ENCODE measurements around the gene COL7A1. TPM values are rescaled to one million over a fixed set of nuclear protein-coding genes. Genes with fewer than 3 reads are reported as not detected.

COL7A1 gene
- total RNA-seq, 1 experiment from 2014 or later: 8.1 TPM

DNA sequence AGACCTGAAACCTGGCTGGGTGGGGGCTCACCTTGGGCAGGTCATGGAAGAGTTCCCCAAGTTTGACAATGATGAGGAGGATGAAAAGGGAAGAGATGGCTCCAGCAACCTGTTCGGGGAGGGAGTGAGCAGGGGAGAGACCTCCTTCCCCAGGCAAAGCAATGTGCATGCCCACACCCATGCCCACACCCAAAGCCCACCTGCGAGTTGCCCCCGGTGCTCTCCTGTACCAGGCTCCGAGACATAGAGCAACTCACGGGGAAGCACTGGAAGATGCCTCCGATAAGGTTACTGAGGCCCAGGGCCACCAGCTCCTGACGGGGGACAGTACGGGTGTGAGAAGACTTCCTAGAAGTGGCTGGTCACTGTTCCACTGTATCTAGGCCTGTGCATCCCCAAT lies 35.3 kb upstream of the COL7A1 start:
- DNase-seq (ENCODE audit: low spot score) (no peak), ATAC-seq (no peak)
- ChIA-PET CTCF (no interaction called here), POLR2A (no interaction called here)
- Mint-ChIP-seq H3K27me3 (ENCODE audit: low read depth) (no peaks in the 10 kb centered on the region), H3K9me3 (no peaks in the 10 kb centered on the region), H3K36me3 (peaks cover 48% of the 10 kb centered on the region), H3K4me3 (no peak overlapping the region), H3K4me1 (peaks cover 8% of the 10 kb centered on the region), H3K27ac (no peak overlapping the region)
- TF ChIP-seq, protein P1, sequence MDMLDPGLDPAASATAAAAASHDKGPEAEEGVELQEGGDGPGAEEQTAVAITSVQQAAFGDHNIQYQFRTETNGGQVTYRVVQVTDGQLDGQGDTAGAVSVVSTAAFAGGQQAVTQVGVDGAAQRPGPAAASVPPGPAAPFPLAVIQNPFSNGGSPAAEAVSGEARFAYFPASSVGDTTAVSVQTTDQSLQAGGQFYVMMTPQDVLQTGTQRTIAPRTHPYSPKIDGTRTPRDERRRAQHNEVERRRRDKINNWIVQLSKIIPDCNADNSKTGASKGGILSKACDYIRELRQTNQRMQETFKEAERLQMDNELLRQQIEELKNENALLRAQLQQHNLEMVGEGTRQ (CRISPR knock-in tag; IDR thresholded peaks at IDR 0.05): no peak
- TF ChIP-seq, protein P2, sequence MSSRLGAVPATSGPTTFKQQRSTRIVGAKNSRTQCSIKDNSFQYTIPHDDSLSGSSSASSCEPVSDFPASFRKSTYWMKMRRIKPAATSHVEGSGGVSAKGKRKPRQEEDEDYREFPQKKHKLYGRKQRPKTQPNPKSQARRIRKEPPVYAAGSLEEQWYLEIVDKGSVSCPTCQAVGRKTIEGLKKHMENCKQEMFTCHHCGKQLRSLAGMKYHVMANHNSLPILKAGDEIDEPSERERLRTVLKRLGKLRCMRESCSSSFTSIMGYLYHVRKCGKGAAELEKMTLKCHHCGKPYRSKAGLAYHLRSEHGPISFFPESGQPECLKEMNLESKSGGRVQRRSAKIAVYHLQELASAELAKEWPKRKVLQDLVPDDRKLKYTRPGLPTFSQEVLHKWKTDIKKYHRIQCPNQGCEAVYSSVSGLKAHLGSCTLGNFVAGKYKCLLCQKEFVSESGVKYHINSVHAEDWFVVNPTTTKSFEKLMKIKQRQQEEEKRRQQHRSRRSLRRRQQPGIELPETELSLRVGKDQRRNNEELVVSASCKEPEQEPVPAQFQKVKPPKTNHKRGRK (CRISPR knock-in tag; IDR thresholded peaks at IDR 0.05; ENCODE audit: borderline replicate concordance): no peak
- TF ChIP-seq FOXP1 (CRISPR knock-in tag; IDR thresholded peaks at IDR 0.05; ENCODE audit: borderline replicate concordance): no peak
- TF ChIP-seq NFATC4 (CRISPR knock-in tag; IDR thresholded peaks at IDR 0.05): no peak
- TF ChIP-seq, protein P3, sequence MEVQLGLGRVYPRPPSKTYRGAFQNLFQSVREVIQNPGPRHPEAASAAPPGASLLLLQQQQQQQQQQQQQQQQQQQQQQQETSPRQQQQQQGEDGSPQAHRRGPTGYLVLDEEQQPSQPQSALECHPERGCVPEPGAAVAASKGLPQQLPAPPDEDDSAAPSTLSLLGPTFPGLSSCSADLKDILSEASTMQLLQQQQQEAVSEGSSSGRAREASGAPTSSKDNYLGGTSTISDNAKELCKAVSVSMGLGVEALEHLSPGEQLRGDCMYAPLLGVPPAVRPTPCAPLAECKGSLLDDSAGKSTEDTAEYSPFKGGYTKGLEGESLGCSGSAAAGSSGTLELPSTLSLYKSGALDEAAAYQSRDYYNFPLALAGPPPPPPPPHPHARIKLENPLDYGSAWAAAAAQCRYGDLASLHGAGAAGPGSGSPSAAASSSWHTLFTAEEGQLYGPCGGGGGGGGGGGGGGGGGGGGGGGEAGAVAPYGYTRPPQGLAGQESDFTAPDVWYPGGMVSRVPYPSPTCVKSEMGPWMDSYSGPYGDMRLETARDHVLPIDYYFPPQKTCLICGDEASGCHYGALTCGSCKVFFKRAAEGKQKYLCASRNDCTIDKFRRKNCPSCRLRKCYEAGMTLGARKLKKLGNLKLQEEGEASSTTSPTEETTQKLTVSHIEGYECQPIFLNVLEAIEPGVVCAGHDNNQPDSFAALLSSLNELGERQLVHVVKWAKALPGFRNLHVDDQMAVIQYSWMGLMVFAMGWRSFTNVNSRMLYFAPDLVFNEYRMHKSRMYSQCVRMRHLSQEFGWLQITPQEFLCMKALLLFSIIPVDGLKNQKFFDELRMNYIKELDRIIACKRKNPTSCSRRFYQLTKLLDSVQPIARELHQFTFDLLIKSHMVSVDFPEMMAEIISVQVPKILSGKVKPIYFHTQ (CRISPR knock-in tag; IDR thresholded peaks at IDR 0.05): no peak
- TF ChIP-seq, protein P4, sequence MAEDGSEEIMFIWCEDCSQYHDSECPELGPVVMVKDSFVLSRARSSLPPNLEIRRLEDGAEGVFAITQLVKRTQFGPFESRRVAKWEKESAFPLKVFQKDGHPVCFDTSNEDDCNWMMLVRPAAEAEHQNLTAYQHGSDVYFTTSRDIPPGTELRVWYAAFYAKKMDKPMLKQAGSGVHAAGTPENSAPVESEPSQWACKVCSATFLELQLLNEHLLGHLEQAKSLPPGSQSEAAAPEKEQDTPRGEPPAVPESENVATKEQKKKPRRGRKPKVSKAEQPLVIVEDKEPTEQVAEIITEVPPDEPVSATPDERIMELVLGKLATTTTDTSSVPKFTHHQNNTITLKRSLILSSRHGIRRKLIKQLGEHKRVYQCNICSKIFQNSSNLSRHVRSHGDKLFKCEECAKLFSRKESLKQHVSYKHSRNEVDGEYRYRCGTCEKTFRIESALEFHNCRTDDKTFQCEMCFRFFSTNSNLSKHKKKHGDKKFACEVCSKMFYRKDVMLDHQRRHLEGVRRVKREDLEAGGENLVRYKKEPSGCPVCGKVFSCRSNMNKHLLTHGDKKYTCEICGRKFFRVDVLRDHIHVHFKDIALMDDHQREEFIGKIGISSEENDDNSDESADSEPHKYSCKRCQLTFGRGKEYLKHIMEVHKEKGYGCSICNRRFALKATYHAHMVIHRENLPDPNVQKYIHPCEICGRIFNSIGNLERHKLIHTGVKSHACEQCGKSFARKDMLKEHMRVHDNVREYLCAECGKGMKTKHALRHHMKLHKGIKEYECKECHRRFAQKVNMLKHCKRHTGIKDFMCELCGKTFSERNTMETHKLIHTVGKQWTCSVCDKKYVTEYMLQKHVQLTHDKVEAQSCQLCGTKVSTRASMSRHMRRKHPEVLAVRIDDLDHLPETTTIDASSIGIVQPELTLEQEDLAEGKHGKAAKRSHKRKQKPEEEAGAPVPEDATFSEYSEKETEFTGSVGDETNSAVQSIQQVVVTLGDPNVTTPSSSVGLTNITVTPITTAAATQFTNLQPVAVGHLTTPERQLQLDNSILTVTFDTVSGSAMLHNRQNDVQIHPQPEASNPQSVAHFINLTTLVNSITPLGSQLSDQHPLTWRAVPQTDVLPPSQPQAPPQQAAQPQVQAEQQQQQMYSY (CRISPR knock-in tag; IDR thresholded peaks at IDR 0.05): no peak
- no peak for TF ChIP-seq SMAD4 (CRISPR knock-in tag; IDR thresholded peaks at IDR 0.05)
- TF ChIP-seq, protein P5, sequence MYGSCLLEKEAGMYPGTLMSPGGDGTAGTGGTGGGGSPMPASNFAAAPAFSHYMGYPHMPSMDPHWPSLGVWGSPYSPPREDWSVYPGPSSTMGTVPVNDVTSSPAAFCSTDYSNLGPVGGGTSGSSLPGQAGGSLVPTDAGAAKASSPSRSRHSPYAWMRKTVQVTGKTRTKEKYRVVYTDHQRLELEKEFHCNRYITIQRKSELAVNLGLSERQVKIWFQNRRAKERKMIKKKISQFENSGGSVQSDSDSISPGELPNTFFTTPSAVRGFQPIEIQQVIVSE (CRISPR knock-in tag; IDR thresholded peaks at IDR 0.05; ENCODE audit: borderline replicate concordance): no peak
- TF ChIP-seq, protein P6, sequence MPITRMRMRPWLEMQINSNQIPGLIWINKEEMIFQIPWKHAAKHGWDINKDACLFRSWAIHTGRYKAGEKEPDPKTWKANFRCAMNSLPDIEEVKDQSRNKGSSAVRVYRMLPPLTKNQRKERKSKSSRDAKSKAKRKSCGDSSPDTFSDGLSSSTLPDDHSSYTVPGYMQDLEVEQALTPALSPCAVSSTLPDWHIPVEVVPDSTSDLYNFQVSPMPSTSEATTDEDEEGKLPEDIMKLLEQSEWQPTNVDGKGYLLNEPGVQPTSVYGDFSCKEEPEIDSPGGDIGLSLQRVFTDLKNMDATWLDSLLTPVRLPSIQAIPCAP (CRISPR knock-in tag; IDR thresholded peaks at IDR 0.05): no peak

DNA sequence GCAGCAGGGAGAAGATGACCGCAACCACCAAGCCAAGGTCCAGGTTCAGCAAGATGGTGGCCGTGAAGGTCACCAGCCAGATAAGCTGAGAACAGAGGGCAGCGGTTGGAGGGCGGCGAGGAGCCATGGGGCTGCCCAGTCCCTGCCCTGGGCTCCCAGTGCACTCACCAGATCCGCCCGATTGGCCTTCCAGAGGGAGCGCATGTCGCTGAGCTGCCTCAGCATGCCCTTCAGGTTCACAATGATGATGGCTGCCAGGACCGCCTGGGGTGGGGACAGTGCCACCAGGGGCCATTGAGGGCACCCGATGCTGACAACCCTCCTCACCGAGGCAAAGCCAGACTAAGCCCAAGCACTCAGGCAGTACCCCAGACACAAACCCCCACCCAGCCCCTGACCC lies 34.8 kb upstream of the COL7A1 start:
- Mint-ChIP-seq H3K27ac (no peak overlapping the region), H3K27me3 (ENCODE audit: low read depth) (no peaks in the 10 kb centered on the region), H3K4me1 (peaks cover 8% of the 10 kb centered on the region), H3K36me3 (peaks cover 52% of the 10 kb centered on the region), H3K9me3 (no peaks in the 10 kb centered on the region), H3K4me3 (no peak overlapping the region)
- POLR2A ChIA-PET: no interaction called here
- no peak for ATAC-seq
- no peak for DNase-seq (ENCODE audit: low spot score)
- CTCF ChIA-PET: no interaction called here
- TF ChIP-seq ZNF263 (CRISPR knock-in tag; IDR thresholded peaks at IDR 0.05; ENCODE audit: low read depth) (no peak), NR3C1 (CRISPR knock-in tag; conservative IDR thresholded peaks at IDR 0.05; ENCODE audit: low read depth) (no peak), NFYB (CRISPR knock-in tag; conservative IDR thresholded peaks at IDR 0.05; ENCODE audit: low read depth) (no peak), KAT7 (CRISPR knock-in tag; IDR thresholded peaks at IDR 0.05; ENCODE audit: borderline replicate concordance) (no peak), ZNF317 (CRISPR knock-in tag; IDR thresholded peaks at IDR 0.05; ENCODE audit: borderline replicate concordance, low read depth) (no peak), GTF2I (CRISPR knock-in tag; conservative IDR thresholded peaks at IDR 0.05) (no peak), TEAD4 (CRISPR knock-in tag; IDR thresholded peaks at IDR 0.05) (no peak)
- TF ChIP-seq, protein P7, sequence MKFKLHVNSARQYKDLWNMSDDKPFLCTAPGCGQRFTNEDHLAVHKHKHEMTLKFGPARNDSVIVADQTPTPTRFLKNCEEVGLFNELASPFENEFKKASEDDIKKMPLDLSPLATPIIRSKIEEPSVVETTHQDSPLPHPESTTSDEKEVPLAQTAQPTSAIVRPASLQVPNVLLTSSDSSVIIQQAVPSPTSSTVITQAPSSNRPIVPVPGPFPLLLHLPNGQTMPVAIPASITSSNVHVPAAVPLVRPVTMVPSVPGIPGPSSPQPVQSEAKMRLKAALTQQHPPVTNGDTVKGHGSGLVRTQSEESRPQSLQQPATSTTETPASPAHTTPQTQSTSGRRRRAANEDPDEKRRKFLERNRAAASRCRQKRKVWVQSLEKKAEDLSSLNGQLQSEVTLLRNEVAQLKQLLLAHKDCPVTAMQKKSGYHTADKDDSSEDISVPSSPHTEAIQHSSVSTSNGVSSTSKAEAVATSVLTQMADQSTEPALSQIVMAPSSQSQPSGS (CRISPR knock-in tag; IDR thresholded peaks at IDR 0.05; ENCODE audit: borderline replicate concordance, low read depth): no peak
- TF ChIP-seq, protein P8, sequence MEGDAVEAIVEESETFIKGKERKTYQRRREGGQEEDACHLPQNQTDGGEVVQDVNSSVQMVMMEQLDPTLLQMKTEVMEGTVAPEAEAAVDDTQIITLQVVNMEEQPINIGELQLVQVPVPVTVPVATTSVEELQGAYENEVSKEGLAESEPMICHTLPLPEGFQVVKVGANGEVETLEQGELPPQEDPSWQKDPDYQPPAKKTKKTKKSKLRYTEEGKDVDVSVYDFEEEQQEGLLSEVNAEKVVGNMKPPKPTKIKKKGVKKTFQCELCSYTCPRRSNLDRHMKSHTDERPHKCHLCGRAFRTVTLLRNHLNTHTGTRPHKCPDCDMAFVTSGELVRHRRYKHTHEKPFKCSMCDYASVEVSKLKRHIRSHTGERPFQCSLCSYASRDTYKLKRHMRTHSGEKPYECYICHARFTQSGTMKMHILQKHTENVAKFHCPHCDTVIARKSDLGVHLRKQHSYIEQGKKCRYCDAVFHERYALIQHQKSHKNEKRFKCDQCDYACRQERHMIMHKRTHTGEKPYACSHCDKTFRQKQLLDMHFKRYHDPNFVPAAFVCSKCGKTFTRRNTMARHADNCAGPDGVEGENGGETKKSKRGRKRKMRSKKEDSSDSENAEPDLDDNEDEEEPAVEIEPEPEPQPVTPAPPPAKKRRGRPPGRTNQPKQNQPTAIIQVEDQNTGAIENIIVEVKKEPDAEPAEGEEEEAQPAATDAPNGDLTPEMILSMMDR (IDR thresholded peaks at IDR 0.05): no peak
- TF ChIP-seq, protein P3 (CRISPR knock-in tag; IDR thresholded peaks at IDR 0.05): no peak
